Measurements from ENCODE around the gene CELF4.

Gene CELF4

GRCh38 chr18:37280701-37281393 is 284.8 kb downstream of the CELF4 start:
- DNase-seq (ENCODE audit: low read depth in 1 of 2, low spot score in 1 of 2) = no peak
- TF ChIP-seq GABPA (IDR thresholded peaks at IDR 0.05; ENCODE audit: low read depth) (no peak), SPI1 (IDR thresholded peaks at IDR 0.05; ENCODE audit: borderline replicate concordance, low read depth) (no peak), POLR2AphosphoS5 (IDR thresholded peaks at IDR 0.05; ENCODE audit: low read depth) (no peak), CTCF (IDR thresholded peaks at IDR 0.05; ENCODE audit: insufficient read depth, low read length) (no peak), REST (IDR thresholded peaks at IDR 0.05; ENCODE audit: insufficient replicate concordance, low read depth) (no peak)
- Histone ChIP-seq H3K27me3 (ENCODE audit: insufficient read depth, poor library complexity, severe bottlenecking) (peaks cover 9% of the 10 kb centered on the region), H3K4me3 (replicated peaks; ENCODE audit: insufficient read depth, low read length) (no peak overlapping the region), H3K27ac (replicated peaks) (no peak overlapping the region)

- TF ChIP-seq SPI1 (IDR thresholded peaks at IDR 0.05; ENCODE audit: borderline replicate concordance, low read depth) (peak; percentile 52; the same call in 1 of the 2 replicates), REST (IDR thresholded peaks at IDR 0.05; ENCODE audit: insufficient replicate concordance, low read depth) (no peak)
- H3K4me3 ChIP-seq (replicated peaks; ENCODE audit: insufficient read depth, low read length) = no peak overlapping the region
- peaks cover 30% of the 10 kb centered on the region for H3K27me3 ChIP-seq (ENCODE audit: insufficient read depth, poor library complexity, severe bottlenecking)
- no peak overlapping the region for H3K27ac ChIP-seq (replicated peaks)
- no peak for DNase-seq (ENCODE audit: low read depth in 1 of 2, low spot score in 1 of 2)
Observed at GRCh38 chr18:37277804-37278203, 287.8 kb downstream of the CELF4 start.

- TF ChIP-seq GABPA (IDR thresholded peaks at IDR 0.05; ENCODE audit: low read depth) (no peak), CTCF (IDR thresholded peaks at IDR 0.05; ENCODE audit: insufficient read depth, low read length) (no peak), POLR2AphosphoS5 (IDR thresholded peaks at IDR 0.05; ENCODE audit: low read depth) (no peak), SPI1 (IDR thresholded peaks at IDR 0.05; ENCODE audit: borderline replicate concordance, low read depth) (no peak), REST (IDR thresholded peaks at IDR 0.05; ENCODE audit: insufficient replicate concordance, low read depth) (no peak)
- no peak overlapping the region for H3K4me3 ChIP-seq (replicated peaks; ENCODE audit: insufficient read depth, low read length)
- H3K27ac ChIP-seq (replicated peaks) = no peak overlapping the region
- no peak for DNase-seq (ENCODE audit: low read depth in 1 of 2, low spot score in 1 of 2)
- H3K27me3 ChIP-seq (ENCODE audit: insufficient read depth, poor library complexity, severe bottlenecking) = peaks cover 30% of the 10 kb centered on the region
Observed at GRCh38 chr18:37276111-37276890, 289.3 kb downstream of the CELF4 start.
